ENCODE data around the gene PPBP. TPM values are rescaled to one million over a fixed set of nuclear protein-coding genes. Genes with fewer than 3 reads are reported as not detected.
"Not testable (repeated sequence)": the region's sequence is repeated elsewhere in the genome, so short reads cannot be mapped to it uniquely, and the experiment has no call there.

Gene PPBP
- total RNA-seq, 1 donor from 2014 or later, result 0.33 TPM

DNA sequence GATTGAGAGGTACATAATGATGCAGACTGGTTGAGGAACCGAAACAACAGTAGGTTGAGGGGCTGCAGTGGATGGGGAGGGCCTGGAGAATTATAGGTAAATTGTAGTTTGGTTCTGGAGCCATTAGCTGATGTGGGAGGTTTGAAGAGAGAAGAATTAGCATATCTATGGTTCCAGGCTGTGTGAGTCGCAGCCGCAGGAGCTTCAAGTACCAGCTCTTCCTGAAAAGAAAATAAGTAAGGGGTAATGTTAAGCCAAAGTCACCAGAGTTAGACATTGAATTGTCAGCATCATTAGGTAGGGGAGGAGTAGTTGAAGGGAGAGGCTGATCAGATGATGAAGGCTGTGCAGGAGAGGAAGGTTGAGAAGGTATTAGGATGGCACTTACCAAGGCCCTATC, 35.6 kb downstream of the PPBP start:
- intact Hi-C loops (cut with micrococcal nuclease), result no loop called here
- no peak overlapping the region for H3K4me3 Mint-ChIP-seq
- peaks cover 9% of the 10 kb centered on the region for H3K9me3 Mint-ChIP-seq
- no peaks in the 10 kb centered on the region for H3K36me3 Mint-ChIP-seq (ENCODE audit: low read depth)
- ChIA-PET POLR2A (no interaction called here), CTCF (no interaction called here)
- ATAC-seq (ENCODE audit: low read depth) (no peak), DNase-seq (no peak)
- H3K27me3 Mint-ChIP-seq, result no peaks in the 10 kb centered on the region
- no peaks in the 10 kb centered on the region for H3K4me1 Mint-ChIP-seq
- TF ChIP-seq, protein P1, sequence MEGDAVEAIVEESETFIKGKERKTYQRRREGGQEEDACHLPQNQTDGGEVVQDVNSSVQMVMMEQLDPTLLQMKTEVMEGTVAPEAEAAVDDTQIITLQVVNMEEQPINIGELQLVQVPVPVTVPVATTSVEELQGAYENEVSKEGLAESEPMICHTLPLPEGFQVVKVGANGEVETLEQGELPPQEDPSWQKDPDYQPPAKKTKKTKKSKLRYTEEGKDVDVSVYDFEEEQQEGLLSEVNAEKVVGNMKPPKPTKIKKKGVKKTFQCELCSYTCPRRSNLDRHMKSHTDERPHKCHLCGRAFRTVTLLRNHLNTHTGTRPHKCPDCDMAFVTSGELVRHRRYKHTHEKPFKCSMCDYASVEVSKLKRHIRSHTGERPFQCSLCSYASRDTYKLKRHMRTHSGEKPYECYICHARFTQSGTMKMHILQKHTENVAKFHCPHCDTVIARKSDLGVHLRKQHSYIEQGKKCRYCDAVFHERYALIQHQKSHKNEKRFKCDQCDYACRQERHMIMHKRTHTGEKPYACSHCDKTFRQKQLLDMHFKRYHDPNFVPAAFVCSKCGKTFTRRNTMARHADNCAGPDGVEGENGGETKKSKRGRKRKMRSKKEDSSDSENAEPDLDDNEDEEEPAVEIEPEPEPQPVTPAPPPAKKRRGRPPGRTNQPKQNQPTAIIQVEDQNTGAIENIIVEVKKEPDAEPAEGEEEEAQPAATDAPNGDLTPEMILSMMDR (IDR thresholded peaks at IDR 0.05), result no peak
- no peak overlapping the region for H3K27ac Mint-ChIP-seq

DNA sequence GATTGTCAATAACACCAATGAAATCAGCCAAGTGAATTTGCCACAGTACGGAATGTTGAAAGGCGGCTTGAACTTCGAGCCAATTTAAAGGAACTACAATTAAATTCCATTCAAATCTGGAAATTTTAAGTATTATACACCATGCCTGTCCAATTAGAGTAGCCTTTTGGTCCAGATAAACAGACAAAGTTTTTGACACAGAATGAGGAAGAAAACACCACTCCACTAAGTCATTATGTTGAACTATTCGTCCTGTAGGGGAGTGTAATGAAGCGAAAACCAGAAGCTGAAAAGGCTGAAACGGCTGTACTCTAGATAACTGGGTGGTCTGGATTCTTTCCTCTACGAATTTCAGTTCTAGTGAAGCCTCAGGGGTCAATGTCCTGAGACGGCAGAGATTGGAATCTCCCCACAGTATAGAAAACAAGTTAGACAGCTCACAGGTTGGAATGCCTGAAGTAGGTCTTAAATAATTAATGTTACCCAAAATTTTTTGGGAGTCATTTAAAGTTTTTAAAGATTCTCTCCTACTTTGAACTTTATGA, 37.5 kb downstream of the PPBP start:
- DNase-seq; H3K4me1 Mint-ChIP-seq; H3K27ac Mint-ChIP-seq; H3K4me3 Mint-ChIP-seq; H3K36me3 Mint-ChIP-seq (ENCODE audit: low read depth); H3K9me3 Mint-ChIP-seq; intact Hi-C loops (cut with micrococcal nuclease); POLR2A ChIA-PET; ATAC-seq (ENCODE audit: low read depth); CTCF ChIA-PET; H3K27me3 Mint-ChIP-seq: not testable (repeated sequence)

GRCh38 chr4:73948990-73949706, 38.8 kb downstream of the PPBP start:
- Mint-ChIP-seq H3K9me3 (no peaks in the 10 kb centered on the region), H3K4me1 (no peaks in the 10 kb centered on the region), H3K4me3 (no peak overlapping the region), H3K27me3 (peaks cover 18% of the 10 kb centered on the region), H3K36me3 (ENCODE audit: low read depth) (no peaks in the 10 kb centered on the region), H3K27ac (no peak overlapping the region)
- CTCF ChIA-PET, result no interaction called here
- POLR2A ChIA-PET, result no interaction called here
- ATAC-seq (ENCODE audit: low read depth) (no peak), DNase-seq (no peak)
- TF ChIP-seq, protein P1 (IDR thresholded peaks at IDR 0.05), result no peak
- intact Hi-C loops (cut with micrococcal nuclease), result no loop called here

GRCh38 chr4:73948291-73948690, 39.7 kb downstream of the PPBP start:
- TF ChIP-seq, protein P1 (IDR thresholded peaks at IDR 0.05), result no peak
- Mint-ChIP-seq H3K36me3 (ENCODE audit: low read depth) (no peaks in the 10 kb centered on the region), H3K27me3 (peaks cover 22% of the 10 kb centered on the region), H3K4me1 (no peaks in the 10 kb centered on the region), H3K4me3 (no peak overlapping the region), H3K27ac (no peak overlapping the region), H3K9me3 (no peaks in the 10 kb centered on the region)
- POLR2A ChIA-PET, result no interaction called here
- CTCF ChIA-PET, result no interaction called here
- intact Hi-C loops (cut with micrococcal nuclease), result no loop called here
- ATAC-seq (ENCODE audit: low read depth) (no peak), DNase-seq (no peak)

DNA sequence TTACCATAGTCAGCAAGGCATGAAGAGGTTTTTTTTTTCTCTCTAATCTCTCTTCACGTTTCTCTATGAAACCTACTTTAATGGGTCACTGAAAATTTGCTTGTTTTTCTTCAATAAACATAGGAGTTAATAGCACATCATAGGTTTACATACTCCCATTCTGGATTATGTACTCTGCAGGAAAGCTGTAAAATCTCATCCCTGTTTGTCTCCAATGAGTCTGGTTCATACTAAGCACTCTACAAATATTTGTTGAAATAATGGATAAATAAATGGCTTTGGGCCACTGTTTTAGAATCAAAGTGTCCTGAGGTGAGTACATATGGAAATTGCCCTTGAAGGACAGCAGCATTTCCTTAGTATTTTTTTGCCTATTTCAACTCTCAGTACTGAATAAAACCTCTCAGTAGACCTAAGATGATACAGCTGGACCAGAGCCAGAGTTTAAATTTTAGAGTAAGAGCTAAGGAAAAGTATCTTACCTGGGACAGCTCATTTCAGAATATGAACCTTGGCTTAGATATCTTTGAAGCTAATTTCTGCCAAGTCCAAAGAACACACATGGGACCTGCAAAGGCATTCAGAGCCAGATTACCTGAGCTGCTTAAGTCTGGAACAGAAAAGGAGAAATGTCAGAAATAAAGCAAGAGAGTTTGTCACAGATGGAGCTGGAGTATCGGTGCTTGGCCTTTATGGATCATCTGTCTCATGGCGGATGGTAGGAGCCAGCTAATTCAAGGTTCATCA, 40.6 kb downstream of the PPBP start:
- intact Hi-C loops (cut with micrococcal nuclease), result no loop called here
- Mint-ChIP-seq H3K9me3 (no peaks in the 10 kb centered on the region), H3K27ac (no peak overlapping the region), H3K4me1 (no peaks in the 10 kb centered on the region), H3K27me3 (peaks cover 24% of the 10 kb centered on the region), H3K36me3 (ENCODE audit: low read depth) (no peaks in the 10 kb centered on the region), H3K4me3 (no peak overlapping the region)
- CTCF ChIA-PET, result no interaction called here
- TF ChIP-seq, protein P1 (IDR thresholded peaks at IDR 0.05), result no peak
- POLR2A ChIA-PET, result no interaction called here
- no peak for DNase-seq
- ATAC-seq (ENCODE audit: low read depth), result no peak
